Body of pancreas (tissue), 4 donors: ENCODE data around the gene ENTR1. TPM values are rescaled to one million over a fixed set of nuclear protein-coding genes. Genes with fewer than 3 reads are reported as not detected.

Source experiments
- ATAC-seq: fragments of 150-250 bp; one replicate; pipeline ENCODE4 v1.9.1; 2016
- DNase-seq, 4 donors: peaks; one replicate each; pipeline ENCODE4 v3.0.0-alpha.2; 2019
- H3K27ac ChIP-seq, 4 donors: fragments of 200-600 bp; sonication (generic); 1 replicate in 3 of 4; 2 replicates in 1 of 4; pipeline versions ENCODE4 v1.5.1 to v1.6.1; 2016 to 2019; ENCODE audit warnings: mild to moderate bottlenecking in 1 of 4, mixed read lengths in 1 of 4, moderate library complexity in 1 of 4
- H3K27me3 ChIP-seq, 2 donors: fragments of 200-600 bp; sonication (generic); one replicate each; pipeline ENCODE4 v1.6.0; 2016; ENCODE audit warnings: mild to moderate bottlenecking in 1 of 2
- H3K36me3 ChIP-seq, 2 donors: fragments of 200-600 bp; sonication (generic); replicated peaks in 1 of 2; 2 replicates each; pipeline ENCODE4 v1.5.1; 2016; ENCODE audit warnings: low read depth in 2 of 2; ENCODE audit not compliant: insufficient read depth in 1 of 2
- H3K4me1 ChIP-seq: fragments of 200-600 bp; sonication (generic); one replicate; pipeline ENCODE4 v1.6.0; 2016
- H3K4me3 ChIP-seq, 2 donors: fragments of 200-600 bp; sonication (generic); 1 replicate in 1 of 2; 2 replicates in 1 of 2; pipeline ENCODE4 v1.5.1; 2016 to 2019
- H3K9me3 ChIP-seq, 3 donors: fragments of 200-600 bp; sonication (generic); 1 replicate in 2 of 3; 2 replicates in 1 of 3; pipeline ENCODE4 v1.5.1; 2016
- CTCF ChIP-seq, 7 experiments: fragments of 450-650 bp in 4 of 7; fragments of 200-600 bp in 3 of 7; sonication (generic) in 3 of 7; IDR thresholded peaks; one replicate each; pipeline ENCODE4 v1.5.1; 2016 to 2019; ENCODE audit warnings: antibody characterized with exemption in 7 of 7
- POLR2A ChIP-seq, 3 donors: fragments of 450-650 bp; IDR thresholded peaks; one replicate each; pipeline ENCODE4 v1.6.1; 2016; ENCODE audit warnings: antibody characterized with exemption in 3 of 3, mild to moderate bottlenecking in 2 of 3
- WGBS, 2 donors: methylation state at CpG; one replicate each; pipeline ENCODE4 v1.1.5; 2017; 5-methylcytosine and 5-hydroxymethylcytosine counted together
- intact Hi-C: fragments of 100-400 bp; cut with DNase I; formaldehyde crosslinking; loops from one replicate; pipeline ENCODE4 v1.15.1; 2023
- total RNA-seq, 2 donors: library from RNA; depleted of rRNA; stranded (reverse); fragments of >200 nt; gene quantifications; one replicate each; pipeline ENCODE4 v1.1.0, GENCODE V29; 2016

ENTR1 gene
- total RNA-seq, 2 donors from 2014 or later: 20.2 to 71.5 TPM

- H3K27ac ChIP-seq: no peak overlapping the region
- peaks cover 0 to 36% of the 10 kb centered on the region in 2 donors for H3K36me3 ChIP-seq
- DNase-seq (no peak), ATAC-seq (no peak)
- intact Hi-C loops: no loop called here
- TF ChIP-seq CTCF (IDR thresholded peaks at IDR 0.05) (no peak), POLR2A (IDR thresholded peaks at IDR 0.05) (no peak)
- H3K4me3 ChIP-seq: no peak overlapping the region
- no peaks in the 10 kb centered on the region for H3K9me3 ChIP-seq
- no peaks in the 10 kb centered on the region for H3K27me3 ChIP-seq
- 52 to 57% methylated on average over 4 of the region's 4 CpGs for WGBS, 2 donors
- peaks cover 26% of the 10 kb centered on the region for H3K4me1 ChIP-seq
Observed at GRCh38 chr9:136396219-136396515, 14.2 kb downstream of the ENTR1 start.

GRCh38 chr9:136395345-136396218, 14.8 kb downstream of the ENTR1 start:
- Histone ChIP-seq H3K27me3 (no peaks in the 10 kb centered on the region), H3K9me3 (no peaks in the 10 kb centered on the region), H3K27ac (no peak overlapping the region), H3K4me1 (peaks cover 24% of the 10 kb centered on the region), H3K36me3 (peaks cover 0 to 36% of the 10 kb centered on the region in 2 donors), H3K4me3 (no peak overlapping the region)
- TF ChIP-seq POLR2A (IDR thresholded peaks at IDR 0.05): no peak
- no peak for TF ChIP-seq CTCF (IDR thresholded peaks at IDR 0.05)
- 88 to 90% methylated on average over 10 to 26 of the region's 26 CpGs for WGBS, 2 donors
- DNase-seq (no peak), ATAC-seq (no peak)
- intact Hi-C loops: no loop called here

GRCh38 chr9:136395020-136395340, 15.4 kb downstream of the ENTR1 start:
- no peaks in the 10 kb centered on the region for H3K27me3 ChIP-seq
- ATAC-seq: no peak
- peaks cover 0 to 36% of the 10 kb centered on the region in 2 donors for H3K36me3 ChIP-seq
- 77 to 83% methylated on average over 6 to 8 of the region's 13 CpGs for WGBS, 2 donors
- H3K9me3 ChIP-seq: no peaks in the 10 kb centered on the region
- intact Hi-C loops: no loop called here
- H3K27ac ChIP-seq: no peak overlapping the region
- TF ChIP-seq CTCF (IDR thresholded peaks at IDR 0.05) (no peak), POLR2A (IDR thresholded peaks at IDR 0.05) (no peak)
- DNase-seq: no peak
- no peak overlapping the region for H3K4me3 ChIP-seq
- peaks cover 19% of the 10 kb centered on the region for H3K4me1 ChIP-seq

- 93 to 97% methylated on average over 11 to 19 of the region's 21 CpGs for WGBS, 2 donors
- DNase-seq (no peak), ATAC-seq (no peak)
- Histone ChIP-seq H3K4me1 (peaks cover 18% of the 10 kb centered on the region), H3K9me3 (no peaks in the 10 kb centered on the region), H3K36me3 (peaks cover 0 to 36% of the 10 kb centered on the region in 2 donors), H3K27me3 (no peaks in the 10 kb centered on the region), H3K27ac (no peak overlapping the region), H3K4me3 (no peak overlapping the region)
- no peak for TF ChIP-seq CTCF (IDR thresholded peaks at IDR 0.05)
- TF ChIP-seq POLR2A (IDR thresholded peaks at IDR 0.05): no peak
- intact Hi-C loops: no loop called here
Observed at GRCh38 chr9:136394312-136395019, 15.9 kb downstream of the ENTR1 start.
